CD4-positive, alpha-beta T cell treated with Interferon gamma for 1 hour (primary cell): ENCODE measurements around the gene NTRK1.

Experiments
- DNase-seq: peaks from one replicate; pipeline ENCODE4 v3.0.0-alpha.2; 2020

The NTRK1 gene

DNA sequence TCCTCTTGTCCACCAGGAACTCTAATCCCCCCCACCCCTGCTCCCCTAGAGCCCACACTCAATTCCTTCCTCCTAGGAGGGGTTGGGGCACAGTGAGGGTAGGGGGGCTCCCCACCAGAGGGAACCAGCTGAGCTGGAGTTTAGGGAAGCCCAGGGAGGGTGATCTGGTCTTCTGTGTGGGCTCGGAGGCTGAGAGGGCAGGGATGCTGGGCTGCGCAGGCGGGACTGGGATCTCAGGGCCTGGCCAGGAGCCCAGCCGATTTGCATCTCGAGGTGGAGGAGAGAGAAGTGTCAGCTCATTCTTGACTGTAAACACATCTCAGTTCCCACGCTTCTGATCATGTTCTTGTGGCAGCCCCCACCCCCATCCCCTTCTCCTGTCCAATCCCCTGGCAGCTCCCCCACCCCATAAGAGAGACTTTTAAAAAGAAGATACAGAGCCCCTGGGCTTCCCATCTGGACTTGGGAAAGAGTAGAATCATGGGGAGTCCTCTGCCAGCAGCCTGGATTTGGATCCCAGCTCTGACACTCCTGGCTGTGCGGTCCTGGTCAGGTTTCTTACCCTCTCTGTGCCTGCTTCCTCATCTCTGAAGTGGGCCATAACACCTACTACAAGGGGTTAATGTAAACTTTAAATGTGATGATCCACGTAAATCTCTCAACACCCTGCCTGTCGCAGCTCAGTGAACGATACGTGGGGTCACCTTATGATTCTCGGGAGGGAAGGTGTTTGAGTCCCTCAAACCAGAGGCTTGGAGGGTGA, 39.5 kb downstream of the NTRK1 start:
- no peak for DNase-seq

DNA sequence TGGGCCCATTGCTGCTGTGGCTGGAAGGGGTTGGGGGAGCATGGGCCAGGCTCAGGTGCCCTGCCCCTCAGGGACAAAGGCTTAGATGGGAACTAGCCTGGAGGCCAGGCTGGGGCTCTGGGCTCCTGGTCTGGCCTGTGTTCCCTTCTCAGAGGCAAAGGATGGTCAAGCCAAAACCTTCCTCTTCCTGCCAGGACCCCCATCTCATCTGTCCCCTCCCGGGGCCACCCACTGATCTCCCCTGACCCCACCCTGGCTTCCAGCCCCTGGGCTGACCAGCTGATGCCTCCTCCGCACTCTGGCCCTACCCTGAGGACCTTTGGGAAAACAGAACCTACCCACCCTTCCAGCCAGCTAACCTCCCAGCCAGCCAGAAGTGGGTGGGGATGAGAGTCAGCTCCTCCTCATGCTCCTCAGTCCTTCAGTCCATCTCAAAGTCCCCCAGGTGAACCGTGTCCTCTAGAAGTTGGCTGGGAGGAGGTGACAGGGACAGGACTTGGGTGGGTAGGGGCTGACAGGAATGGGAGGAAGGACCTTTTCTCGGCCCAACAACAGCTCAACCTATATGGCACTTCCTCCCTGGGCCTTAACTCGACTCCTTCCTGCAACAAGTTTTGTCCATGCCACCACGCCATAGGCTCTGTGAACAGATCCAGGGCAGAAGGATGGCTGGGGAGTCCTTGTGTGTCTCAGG, 40.4 kb downstream of the NTRK1 start:
- DNase-seq, result no peak

DNA sequence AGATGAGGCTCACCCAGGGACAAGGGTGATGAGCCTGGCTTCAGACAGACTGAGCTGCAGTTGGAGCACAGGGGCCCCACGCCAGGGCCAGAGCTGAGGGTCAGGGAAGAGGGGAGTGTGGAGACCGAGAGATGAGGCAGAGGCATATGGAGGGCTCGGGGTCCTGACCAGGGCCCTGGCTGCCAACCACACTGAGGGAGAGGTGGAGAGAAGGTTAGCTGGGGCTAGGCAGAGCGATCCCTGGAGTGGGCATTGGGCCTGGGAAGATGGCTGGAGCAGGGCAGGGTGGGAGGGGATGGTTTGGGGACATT, 40.9 kb downstream of the NTRK1 start:
- DNase-seq, result no peak

DNA sequence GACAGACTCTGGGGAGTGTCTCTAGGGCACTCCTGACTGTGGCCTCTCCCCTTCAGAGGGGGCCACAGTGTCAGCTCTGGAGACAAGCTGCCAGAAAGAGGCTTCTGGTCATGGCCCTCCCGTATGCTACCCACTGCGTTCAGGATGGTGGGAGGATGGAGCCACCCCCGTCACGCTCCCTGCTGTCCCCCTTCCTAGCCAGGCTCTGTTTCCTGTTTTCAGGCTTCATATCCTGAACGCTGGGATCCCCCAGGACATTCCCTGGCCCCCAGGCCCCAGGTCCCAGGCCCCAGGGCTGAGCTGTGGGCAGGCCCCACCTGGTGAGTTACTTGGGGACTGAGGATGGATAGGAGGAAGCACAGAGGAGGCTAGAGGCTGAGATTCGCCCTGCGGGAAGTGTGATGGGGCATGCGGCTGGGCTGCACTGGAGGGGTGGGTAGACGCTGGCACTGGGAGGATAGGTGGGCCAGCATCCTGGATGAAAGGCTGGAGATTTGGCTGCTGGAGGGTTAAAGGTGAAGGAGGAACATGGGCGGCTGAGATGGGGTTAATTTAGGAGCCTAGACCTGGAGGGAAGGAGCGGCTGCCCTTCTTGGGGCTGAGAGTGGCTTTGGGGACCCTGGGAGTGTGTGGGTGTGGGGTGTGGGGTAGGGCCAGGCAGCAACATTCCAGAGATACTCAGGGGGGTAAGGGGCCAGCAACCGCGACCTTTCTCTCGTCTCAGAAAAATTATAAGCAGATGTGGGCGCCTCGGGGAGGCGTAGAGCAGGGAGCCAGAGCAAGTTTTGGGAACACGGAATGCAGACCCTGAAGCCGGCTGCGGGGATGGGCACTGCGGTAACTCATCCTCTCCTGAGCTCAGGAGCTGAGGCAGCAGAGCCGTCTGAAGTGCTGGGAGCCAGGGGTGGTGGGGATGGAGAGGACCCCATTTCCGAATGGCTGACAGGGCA, 41.6 kb downstream of the NTRK1 start:
- DNase-seq, result no peak

GRCh38 chr1:156903328-156904091, 42.8 kb downstream of the NTRK1 start:
- DNase-seq, result no peak

- no peak for DNase-seq
Measured at GRCh38 chr1:156904187-156904959, 43.7 kb downstream of the NTRK1 start.

DNA sequence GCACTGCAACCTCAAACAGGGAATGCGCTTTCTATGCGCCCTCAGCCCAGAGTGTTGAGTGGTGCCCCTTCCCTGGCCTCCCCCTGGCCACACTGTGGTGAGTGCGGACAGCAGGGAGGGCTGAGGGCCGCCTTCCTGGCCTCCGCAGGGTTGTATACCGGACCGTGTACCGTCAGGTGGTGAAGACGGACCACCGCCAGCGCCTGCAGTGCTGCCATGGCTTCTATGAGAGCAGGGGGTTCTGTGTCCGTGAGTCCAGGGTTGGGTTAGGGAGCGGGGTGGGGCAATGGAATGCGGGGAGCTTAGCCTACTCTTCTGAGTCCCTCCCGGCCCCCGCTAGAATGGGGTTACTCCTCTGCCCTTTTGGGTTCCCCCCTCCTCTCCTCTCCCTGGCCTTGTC, 44.5 kb downstream of the NTRK1 start:
- DNase-seq, result no peak

- no peak for DNase-seq
Measured at GRCh38 chr1:156905651-156906050, 45.0 kb downstream of the NTRK1 start.

GRCh38 chr1:156906206-156906906, 45.7 kb downstream of the NTRK1 start:
- DNase-seq, result no peak

DNA sequence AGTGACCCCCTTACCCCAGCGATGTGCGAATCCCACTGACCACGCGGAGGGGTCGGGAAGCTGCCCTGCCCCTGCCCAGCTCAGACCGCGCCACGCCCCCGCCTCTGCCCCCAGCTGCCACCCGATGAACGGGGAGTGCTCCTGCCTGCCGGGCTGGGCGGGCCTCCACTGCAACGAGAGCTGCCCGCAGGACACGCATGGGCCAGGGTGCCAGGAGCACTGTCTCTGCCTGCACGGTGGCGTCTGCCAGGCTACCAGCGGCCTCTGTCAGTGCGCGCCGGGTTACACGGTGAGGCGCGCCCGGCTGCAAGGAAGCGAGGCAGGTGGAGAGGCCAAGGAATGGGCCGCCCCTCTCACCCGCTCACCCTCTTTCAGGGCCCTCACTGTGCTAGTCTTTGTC, 47.9 kb downstream of the NTRK1 start:
- no peak for DNase-seq

DNA sequence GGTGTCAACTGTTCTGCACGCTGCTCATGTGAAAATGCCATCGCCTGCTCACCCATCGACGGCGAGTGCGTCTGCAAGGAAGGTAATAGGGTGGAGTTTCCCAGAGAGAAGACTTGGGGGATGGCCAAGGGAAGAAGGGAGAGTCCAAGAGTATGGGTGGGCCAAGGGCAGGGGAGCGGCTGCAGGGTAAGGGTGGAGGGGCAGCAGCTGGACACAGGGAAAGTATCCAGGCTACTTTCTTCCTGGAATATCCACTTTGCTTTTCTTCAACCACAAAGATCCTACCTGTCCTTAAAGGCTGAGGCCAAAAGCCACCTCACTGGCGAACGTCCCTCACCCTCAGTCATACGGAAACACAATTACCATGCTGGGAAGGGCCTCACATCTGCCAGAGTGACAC, 48.3 kb downstream of the NTRK1 start:
- no peak for DNase-seq

DNA sequence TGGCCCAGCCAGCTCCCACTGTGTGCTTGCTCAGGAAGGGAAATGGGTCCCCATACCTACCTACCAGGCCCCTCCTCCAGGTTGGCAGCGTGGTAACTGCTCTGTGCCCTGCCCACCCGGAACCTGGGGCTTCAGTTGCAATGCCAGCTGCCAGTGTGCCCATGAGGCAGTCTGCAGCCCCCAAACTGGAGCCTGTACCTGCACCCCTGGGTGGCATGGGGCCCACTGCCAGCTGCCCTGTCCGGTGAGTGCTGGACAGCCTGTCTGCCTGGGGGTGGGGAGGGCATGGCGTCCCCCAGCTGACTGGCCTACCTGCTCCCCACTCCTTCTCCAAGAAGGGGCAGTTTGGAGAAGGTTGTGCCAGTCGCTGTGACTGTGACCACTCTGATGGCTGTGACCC, 49.0 kb downstream of the NTRK1 start:
- DNase-seq, result no peak

- DNase-seq, result peak; percentile 34
Measured at GRCh38 chr1:156910309-156910782, 49.7 kb downstream of the NTRK1 start.

GRCh38 chr1:156911577-156912298, 51.1 kb downstream of the NTRK1 start:
- DNase-seq, result no peak

DNA sequence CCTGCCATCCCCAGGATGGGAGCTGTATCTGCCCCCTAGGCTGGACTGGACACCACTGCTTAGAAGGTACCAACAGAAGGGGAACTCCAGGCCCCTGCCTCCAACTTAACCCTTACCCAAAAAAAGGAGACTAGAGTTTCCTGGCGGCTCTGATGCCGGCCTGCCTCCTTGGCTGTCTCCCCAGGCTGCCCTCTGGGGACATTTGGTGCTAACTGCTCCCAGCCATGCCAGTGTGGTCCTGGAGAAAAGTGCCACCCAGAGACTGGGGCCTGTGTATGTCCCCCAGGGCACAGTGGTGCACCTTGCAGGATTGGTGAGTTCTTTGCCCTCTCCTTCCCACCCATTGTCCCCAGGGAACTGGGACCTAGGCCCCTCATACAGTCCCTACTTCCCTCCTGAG, 51.6 kb downstream of the NTRK1 start:
- no peak for DNase-seq

DNA sequence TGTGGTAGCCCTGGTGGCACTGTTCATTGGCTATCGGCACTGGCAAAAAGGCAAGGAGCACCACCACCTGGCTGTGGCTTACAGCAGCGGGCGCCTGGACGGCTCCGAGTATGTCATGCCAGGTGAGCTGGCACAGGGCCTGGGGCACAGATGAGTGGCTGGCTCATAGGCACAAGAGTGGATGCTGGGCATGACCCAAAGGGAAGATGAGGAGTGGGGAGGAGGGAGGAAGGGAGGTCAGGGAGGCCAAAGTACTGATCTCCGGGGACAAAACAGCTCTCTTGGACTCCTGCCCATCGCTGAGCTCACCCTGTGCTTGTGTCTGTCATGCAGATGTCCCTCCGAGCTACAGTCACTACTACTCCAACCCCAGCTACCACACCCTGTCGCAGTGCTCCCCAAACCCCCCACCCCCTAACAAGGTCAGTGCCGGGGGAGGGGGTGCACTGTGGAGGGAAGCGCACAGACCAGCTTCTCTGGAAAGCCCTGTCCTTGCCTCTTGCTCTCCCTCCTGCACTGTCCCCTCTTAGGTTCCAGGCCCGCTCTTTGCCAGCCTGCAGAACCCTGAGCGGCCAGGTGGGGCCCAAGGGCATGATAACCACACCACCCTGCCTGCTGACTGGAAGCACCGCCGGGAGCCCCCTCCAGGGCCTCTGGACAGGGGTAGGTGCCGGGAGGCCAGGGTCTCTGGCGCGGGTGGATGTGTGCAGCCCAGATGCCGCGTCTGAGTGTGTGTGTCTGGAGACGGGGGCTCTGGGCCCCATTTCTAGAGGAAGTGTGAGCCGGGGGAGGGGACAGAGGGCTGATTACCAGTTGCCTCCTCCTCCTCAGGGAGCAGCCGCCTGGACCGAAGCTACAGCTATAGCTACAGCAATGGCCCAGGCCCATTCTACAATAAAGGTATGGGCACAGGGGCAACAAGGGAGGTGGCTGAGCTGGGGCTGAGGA, 52.5 kb downstream of the NTRK1 start:
- no peak for DNase-seq

DNA sequence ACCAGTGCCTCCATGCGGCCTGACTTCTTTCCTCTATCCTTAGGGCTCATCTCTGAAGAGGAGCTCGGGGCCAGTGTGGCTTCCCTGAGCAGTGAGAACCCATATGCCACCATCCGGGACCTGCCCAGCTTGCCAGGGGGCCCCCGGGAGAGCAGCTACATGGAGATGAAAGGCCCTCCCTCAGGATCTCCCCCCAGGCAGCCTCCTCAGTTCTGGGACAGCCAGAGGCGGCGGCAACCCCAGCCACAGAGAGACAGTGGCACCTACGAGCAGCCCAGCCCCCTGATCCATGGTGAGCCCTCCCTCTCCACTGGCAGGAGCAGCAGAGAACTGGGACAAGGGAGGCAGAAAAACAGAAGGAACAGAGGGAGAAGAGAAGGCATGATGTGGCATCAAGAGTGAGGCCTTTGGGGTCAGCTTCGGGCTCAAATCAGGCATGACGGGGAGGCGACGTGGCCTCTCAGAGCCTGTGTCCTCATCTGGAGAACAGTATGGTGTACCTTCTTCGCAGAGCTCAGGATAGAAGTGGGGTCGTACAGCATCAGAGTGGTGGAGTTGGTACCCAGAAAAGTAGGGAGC, 53.2 kb downstream of the NTRK1 start:
- no peak for DNase-seq

- no peak for DNase-seq
Measured at GRCh38 chr1:156914440-156914856, 53.8 kb downstream of the NTRK1 start.
